Measurements from ENCODE around the gene CALM3.

The CALM3 gene

GRCh38 chr19:46640656-46641055, 39.5 kb downstream of the CALM3 start:
- DNase-seq, result no peak

DNA sequence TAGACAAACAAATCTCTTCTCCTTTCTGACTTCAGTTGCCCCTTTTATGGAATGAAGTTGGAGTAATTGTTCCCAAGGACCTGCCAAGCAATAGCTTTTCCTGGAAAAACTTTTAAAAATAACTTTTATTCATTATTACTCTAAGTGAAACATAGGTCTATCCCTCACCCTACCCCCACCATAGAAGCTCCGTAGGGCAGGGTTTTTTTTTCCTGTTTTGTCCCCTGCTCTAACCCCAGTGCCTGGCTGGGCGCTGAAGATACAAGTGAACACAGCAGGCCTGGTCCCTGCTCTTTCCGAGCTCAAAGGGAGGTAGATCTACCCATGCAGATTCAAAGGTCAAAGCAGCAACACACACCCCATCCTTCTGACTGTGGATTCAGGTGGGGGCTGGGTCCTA, 43.6 kb downstream of the CALM3 start:
- no peak for DNase-seq

- no peak for DNase-seq
Measured at GRCh38 chr19:46646402-46646801, 45.3 kb downstream of the CALM3 start.

GRCh38 chr19:46648060-46648960, 47.2 kb downstream of the CALM3 start:
- no peak for DNase-seq

GRCh38 chr19:46648961-46649960, 48.1 kb downstream of the CALM3 start:
- DNase-seq, result no peak

GRCh38 chr19:46650445-46650844, 49.3 kb downstream of the CALM3 start:
- DNase-seq, result no peak

DNA sequence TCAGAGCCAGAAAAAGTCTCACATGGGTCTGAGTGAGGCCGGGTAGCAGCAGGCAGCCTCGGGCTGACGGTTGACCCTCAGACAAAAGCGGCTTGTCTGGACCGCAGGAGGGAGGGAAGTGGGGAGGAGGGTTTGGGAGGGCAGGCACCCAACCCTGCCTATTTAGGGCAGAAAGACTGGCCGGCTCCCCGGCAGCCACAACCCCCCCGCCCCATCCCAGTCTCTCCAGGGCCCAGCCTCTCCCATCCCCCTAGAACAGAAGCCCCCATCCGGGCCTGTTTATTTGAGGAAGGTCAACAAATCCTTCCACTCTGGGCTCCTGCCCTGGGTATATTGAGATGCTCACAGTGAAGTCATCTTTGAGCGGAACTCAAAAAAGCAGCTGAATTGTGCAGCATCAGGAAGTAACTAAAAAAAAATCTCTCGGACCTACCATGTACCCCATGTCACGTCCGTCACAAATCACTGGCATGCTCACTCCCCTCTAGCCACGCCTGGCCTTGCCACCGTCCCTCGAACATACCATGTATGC, 53.6 kb downstream of the CALM3 start:
- no peak for DNase-seq

DNA sequence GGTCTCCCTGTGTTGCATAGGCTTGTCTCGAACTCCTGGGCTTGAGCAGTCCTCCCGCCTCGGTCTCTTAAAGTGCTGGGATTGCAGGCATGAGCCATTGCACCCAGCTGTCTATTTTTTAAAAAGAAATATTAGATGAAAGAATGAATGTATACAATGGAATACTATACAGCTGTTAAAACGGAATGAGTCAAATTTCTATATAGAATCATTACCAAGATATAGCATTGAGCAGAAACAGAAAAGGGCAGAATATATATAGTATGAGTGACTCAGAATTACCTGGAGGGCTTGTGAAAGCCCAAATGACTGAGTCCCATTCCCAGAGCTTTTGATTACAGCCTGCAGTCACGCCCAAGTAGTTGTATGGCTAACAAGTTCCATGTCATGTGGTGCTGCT, 55.4 kb downstream of the CALM3 start:
- DNase-seq, result no peak

- no peak for DNase-seq
Measured at GRCh38 chr19:46659151-46660007, 58.2 kb downstream of the CALM3 start.

DNA sequence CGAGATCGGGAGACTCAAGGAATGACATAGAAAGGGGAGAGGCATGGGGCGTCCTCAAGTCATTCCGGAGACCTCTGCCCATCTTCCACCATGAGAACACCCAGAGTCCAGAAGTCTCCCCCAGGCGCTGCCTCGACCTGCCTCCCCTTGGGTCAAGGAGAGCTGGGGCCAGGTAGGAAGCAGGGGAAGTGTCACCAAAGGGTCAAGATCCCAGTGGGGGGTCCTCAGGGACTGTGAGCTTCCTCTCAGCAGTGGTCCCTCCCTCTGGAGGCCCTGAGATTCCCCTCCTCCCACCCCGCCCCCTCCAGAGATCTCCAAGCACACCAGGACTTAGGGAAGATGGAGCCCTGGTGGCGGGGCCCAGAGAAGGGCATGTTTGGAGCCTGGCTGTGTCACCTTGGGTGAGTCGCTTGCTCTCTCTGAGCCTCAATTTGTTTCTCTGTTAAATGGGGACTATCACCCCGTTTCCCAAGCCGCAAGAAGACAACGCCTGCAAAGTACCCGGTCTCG, 58.9 kb downstream of the CALM3 start:
- DNase-seq, result no peak
